NCI-H128 (cell line): ENCODE measurements around the gene CEP78.
"Not testable (repeated sequence)": the region's sequence is repeated elsewhere in the genome, so short reads cannot be mapped to it uniquely, and the experiment has no call there.

Experiments used
- DNase-seq: peaks from one replicate; lab custom pipeline; 2025; ENCODE audit not compliant: unreplicated experiment; lab: John Stamatoyannopoulos, UW

Gene CEP78

DNA sequence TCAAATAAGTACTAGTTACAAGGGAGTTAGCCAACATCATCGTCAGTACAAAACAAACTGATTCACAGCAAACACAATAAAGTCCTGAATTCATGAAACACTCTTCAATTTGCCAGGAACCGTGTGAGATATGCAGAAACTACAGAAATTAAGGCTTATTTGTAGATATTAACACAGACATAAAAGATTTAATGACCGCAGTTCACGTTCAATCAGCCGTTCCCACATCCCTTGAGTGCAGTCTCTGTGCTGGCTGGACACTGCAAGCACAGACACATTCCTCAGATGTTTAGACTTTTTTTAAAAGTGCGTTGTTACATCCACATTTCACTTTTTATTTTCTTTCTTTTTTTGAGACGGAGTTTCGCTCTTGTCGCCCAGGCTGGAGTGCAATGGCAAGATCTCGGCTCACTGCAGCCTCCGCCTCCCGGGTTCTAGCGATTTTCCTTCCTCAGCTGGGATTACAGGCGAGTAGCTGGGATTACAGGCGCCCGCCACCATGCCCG lies 566 bp upstream of the CEP78 start:
- no peak for DNase-seq

GRCh38 chr9:78236551-78236910 lies 656 bp downstream of the CEP78 start:
- no peak for DNase-seq

- DNase-seq, result no peak
These were observed 2.5 kb downstream of the CEP78 start for GRCh38 chr9:78238046-78239038.

DNA sequence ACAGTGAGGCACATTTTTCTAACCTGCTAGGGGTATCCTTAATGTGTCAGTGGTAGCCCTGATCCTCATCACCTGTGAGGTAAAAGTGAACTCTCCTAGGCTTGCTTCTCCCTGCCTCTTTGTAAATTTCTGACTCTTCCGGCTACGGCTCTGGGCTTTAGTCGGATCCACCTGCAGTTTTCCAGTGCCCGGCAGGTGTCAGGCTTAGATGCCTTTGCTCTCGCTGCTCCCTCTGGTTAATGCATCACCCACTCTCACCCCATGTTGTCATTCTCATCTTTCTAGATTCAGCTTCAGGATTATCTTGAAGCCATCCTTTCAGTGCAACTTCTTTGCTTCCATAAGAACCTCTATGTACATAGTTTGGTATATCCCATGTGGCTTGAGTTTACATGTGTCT lies 3.6 kb downstream of the CEP78 start:
- DNase-seq, result no peak

DNA sequence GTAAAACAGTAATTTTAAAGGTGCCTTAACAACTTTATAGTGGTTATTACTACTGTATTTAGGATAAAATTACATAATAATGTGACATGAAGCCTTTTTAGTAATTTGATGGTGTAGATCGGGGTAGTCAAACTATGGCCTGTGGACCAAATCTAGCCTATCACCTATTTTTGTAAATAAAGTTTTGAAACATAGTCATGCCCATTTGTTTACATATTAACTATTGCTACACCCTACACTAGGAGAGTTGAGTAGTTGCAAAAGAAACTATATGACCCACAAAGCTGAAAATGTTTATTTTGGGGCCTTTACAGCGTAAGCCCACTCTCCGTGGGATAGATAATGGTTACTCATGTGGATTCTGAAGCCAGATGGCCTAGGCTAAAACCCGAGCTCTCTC lies 6.2 kb downstream of the CEP78 start:
- no peak for DNase-seq

- no peak for DNase-seq
These were observed 7.3 kb downstream of the CEP78 start for GRCh38 chr9:78243130-78243529.

- DNase-seq, result no peak
These were observed 9.5 kb downstream of the CEP78 start for GRCh38 chr9:78245401-78245800.

DNA sequence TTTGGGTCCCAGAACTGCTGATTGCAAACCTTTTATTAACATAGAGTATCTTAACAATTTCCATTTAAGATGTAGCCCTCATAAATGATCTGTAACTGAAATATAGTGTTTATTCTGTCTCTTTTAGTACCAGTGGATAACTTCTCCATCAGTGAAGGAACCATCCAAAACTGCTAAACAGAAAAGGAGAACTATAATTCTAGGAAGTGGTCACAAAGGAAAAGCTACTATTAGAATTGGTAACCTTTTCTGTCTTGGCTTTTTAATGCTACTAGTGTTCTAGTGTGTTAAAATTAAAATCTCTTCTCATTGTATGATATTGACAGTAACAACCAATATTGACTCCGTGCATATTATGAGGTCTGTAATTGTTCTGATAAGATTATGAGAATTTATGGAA lies 12.8 kb downstream of the CEP78 start:
- no peak for DNase-seq

GRCh38 chr9:78249542-78249941 lies 13.7 kb downstream of the CEP78 start:
- no peak for DNase-seq

DNA sequence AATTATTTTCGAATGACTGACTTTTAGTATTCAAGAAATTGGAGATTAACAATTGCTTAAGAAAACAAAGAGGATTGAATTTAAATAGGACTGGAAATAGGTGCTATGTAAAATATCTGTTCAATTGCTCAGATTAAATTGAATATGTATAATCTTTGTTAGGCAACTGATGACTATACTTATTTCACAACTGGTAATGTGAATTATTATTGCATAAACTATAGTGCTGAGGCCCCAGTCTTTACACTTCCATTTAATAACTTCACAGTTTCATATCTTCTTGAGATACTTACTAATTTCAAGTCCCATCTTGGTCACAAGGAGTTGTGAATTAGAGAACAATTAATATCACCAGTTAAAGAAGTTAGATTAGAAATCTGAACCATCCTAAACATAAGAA lies 16.7 kb downstream of the CEP78 start:
- DNase-seq, result no peak

- no peak for DNase-seq
These were observed 17.4 kb downstream of the CEP78 start for GRCh38 chr9:78253285-78253684.

GRCh38 chr9:78261403-78262001 lies 25.6 kb downstream of the CEP78 start:
- DNase-seq, result no peak

GRCh38 chr9:78262655-78263054 lies 26.8 kb downstream of the CEP78 start:
- no peak for DNase-seq

GRCh38 chr9:78267889-78268288 lies 32.0 kb downstream of the CEP78 start:
- DNase-seq, result no peak

DNA sequence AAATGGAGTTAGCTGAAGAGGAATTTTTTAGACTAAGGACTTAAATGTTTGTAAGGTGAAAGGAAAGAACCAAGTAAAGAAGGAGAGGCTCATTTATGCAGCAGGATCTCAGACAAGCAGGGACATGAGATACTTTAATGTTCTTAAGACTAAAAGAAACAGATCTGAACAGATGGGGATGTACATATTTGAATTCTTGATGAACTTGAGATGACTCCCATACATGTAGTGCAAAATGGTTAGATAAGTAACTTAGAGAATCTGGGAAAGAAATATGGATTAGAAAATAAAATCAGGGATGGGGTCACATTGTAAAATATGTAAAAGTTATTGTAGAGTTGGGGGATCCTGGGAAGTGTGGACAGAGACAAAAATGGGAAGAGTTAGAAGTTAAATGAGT lies 33.9 kb downstream of the CEP78 start:
- no peak for DNase-seq

- DNase-seq, result no peak
These were observed 36.4 kb downstream of the CEP78 start for GRCh38 chr9:78272307-78272706.

- no peak for DNase-seq
These were observed 37.9 kb downstream of the CEP78 start for GRCh38 chr9:78273761-78274160.

DNA sequence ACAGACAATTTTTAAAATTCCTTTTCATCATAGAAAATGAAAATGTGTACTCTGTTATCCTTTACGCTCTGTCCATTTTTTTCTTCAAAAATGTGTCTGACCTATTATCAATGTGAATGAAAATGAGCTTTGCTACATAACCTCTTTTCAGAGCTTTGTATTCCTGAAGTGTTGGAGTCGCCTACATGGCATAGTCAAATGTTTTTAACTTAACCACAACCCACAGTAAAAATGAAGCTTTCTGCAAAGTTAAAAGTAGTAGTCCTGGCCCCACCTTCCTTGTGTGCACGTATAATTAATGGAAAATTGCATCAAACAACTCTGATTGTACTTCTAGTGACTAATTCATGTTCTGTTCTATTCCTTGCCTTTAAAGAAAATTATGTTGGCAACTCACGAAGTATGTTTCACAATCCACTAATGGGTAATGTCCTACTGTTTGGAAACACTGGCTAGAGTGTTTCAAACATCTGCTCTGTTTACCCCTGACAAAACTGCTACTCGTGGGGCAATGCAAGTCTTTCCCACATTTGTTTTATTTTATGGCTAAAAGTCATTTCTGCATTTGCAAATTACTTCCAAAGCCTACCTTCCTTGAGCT lies 42.4 kb downstream of the CEP78 start:
- DNase-seq, result no peak

DNA sequence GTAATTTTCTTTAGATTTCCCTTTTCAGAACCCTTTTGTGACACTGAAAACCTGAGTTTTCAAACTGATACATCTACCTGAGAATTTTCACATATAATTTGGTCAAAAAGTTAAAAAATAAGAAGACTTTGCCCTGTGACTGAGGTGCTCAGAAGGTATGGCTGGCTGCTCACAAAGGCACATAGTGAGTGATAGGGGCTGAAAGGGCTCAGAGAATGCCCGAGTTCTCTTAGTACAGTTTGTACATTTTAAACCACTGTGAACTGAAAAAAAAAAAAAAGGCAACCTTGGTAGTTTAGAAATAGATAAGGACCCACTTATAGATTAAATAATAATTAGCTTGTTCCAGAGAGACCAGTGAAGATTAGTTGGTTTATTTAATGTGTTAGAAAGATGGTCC lies 42.9 kb downstream of the CEP78 start:
- DNase-seq, result no peak

DNA sequence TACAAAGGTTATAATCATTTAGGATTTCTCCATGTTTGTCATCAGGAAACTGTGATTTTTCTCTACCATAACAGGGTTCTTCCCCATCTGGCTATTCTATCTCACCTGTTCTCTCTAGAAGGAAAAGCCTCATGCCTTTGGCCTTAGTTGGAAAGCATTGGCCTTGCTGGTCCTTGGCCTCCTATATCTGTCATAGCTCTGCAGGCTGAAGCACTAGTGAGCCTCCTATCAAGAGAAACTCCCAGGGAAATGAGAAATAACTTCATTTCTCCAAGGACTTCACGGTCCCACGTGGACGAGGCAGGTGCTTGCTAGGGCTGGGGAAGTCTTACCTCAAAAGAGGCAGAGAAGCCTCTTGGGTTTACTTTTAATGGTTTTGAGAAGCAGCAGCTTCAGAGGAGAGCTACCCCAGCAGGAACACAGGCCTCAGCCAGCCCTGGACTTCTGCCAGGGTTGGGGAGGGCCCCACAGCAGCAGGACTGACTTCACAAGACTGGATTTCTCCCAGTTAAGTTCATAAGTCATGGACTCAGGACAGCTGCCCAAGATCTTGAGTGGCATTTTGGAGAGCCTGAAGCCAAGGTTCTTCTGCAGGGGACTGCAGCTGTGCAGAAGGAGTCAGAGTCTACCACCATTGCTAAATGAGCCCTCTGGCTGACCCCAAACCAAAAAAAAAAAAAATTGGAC lies 45.2 kb downstream of the CEP78 start:
- DNase-seq, result no peak

DNA sequence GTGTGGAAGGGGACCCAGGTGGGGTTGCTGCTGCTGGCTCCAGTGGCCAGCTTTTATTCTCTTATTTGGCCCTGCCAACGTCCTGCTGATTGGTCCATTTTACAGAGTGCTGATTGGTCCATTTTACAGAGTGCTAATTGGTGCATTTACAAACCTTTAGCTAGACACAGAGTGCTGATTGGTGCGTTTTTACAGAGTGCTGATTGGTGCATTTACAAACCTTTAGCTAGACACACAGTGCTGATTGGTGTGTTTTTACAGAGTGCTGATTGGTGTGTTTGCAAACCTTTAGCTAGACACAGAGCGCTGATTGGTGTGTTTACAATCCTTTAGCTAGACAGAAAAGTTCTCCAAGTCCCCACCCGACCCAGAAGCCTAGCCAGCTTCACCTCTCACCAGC lies 48.3 kb downstream of the CEP78 start:
- not testable (repeated sequence) for DNase-seq
